ENCODE data around the gene TRIO. TPM values are rescaled to one million over a fixed set of nuclear protein-coding genes. Genes with fewer than 3 reads are reported as not detected.

TRIO gene
- total RNA-seq, 1 donor = 410 TPM

DNA sequence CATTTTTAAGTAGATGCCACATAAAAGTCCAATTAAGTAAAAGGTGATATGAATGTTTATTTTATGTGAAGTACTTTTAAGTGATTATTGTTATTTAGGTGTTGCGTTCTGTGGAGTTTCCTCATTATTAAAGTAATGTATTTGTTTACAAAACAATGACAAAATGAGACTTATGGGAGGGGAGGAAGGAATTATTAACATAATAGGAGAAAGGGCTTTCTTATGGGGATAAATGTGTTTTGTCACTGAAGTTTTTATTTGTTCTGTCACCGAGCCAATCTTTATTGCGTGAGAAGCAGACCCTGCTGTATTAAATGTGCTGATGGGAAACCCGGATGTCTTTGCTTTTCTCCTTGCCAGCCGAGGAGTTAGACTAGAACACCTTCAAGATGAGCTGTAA is 44.5 kb downstream of the TRIO start:
- TF ChIP-seq, protein P1, sequence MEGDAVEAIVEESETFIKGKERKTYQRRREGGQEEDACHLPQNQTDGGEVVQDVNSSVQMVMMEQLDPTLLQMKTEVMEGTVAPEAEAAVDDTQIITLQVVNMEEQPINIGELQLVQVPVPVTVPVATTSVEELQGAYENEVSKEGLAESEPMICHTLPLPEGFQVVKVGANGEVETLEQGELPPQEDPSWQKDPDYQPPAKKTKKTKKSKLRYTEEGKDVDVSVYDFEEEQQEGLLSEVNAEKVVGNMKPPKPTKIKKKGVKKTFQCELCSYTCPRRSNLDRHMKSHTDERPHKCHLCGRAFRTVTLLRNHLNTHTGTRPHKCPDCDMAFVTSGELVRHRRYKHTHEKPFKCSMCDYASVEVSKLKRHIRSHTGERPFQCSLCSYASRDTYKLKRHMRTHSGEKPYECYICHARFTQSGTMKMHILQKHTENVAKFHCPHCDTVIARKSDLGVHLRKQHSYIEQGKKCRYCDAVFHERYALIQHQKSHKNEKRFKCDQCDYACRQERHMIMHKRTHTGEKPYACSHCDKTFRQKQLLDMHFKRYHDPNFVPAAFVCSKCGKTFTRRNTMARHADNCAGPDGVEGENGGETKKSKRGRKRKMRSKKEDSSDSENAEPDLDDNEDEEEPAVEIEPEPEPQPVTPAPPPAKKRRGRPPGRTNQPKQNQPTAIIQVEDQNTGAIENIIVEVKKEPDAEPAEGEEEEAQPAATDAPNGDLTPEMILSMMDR (IDR thresholded peaks at IDR 0.05; ENCODE audit: insufficient read depth, low read depth, low read length) = no peak
- peak; percentile 73 for DNase-seq (ENCODE audit: low read depth)
- no peak overlapping the region for H3K4me3 ChIP-seq (ENCODE audit: low read depth, low read length)

DNA sequence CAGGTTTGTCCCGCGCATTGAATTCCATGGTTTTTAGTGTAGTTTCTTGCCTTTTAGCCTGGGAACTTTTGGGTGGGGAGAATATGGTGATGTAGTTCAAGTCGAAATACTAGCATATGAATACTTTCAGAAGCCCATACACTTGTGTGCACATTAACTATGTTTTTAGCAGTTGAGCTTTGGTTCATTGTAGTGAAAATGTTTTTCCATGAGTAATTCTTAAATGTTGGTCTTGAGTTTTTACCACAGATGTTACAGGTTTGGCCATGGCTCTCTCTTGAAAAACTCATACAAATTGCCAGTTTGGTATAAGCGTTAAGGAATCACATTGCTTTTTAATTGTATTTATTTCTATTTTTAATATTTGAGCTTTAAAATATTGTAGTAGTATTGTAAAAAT is 45.6 kb downstream of the TRIO start:
- TF ChIP-seq, protein P1 (IDR thresholded peaks at IDR 0.05; ENCODE audit: insufficient read depth, low read depth, low read length) = no peak
- DNase-seq (ENCODE audit: low read depth) = no peak
- no peak overlapping the region for H3K4me3 ChIP-seq (ENCODE audit: low read depth, low read length)

DNA sequence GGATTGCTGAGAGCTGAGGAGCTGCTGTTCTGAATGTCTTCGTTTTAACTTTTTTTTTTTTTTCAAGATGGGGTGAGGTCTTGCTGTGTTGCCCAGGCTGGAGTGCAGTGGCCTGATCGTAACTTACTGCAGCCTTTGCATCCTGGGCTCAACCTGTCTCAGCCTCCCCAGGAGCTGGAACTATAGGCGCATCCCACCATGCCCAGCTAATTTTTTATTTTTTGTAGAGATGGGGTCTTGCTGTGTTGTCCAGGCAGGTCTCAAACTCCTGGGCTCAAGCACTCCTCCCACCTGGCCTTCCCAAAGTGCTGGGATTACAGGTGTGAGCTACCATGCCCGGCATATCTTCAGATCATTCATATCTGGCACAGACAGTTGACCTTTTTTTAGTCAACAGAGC is 46.5 kb downstream of the TRIO start:
- no peak for DNase-seq (ENCODE audit: low read depth)
- TF ChIP-seq, protein P1 (IDR thresholded peaks at IDR 0.05; ENCODE audit: insufficient read depth, low read depth, low read length) = no peak
- peak overlapping the region; percentile 29 for H3K4me3 ChIP-seq (ENCODE audit: low read depth, low read length)

- peak overlapping the region; percentile 29 for H3K4me3 ChIP-seq (ENCODE audit: low read depth, low read length)
- TF ChIP-seq, protein P1 (IDR thresholded peaks at IDR 0.05; ENCODE audit: insufficient read depth, low read depth, low read length) = no peak
- peak; percentile 95 for DNase-seq (ENCODE audit: low read depth)
These were observed 47.3 kb downstream of the TRIO start for GRCh38 chr5:14190194-14191164.

DNA sequence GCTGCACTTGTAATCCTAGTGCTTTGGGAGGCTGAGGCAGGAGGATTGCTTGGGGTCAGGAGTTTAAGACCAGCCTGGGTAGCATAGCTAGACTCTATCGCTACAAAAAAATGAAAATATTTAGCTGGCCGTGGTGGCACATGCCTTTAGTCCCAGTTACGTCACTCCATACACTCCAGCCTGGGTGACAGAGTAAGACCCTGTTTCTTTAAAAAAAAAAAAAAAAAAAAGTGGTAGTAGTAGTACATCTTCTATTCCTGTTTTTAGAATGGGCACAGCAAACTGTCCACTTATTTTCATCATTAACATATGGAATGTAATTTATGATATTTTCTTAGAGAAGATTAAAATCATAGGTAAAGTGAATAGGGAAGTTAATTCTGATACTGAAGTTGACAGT is 48.2 kb downstream of the TRIO start:
- no peak overlapping the region for H3K4me3 ChIP-seq (ENCODE audit: low read depth, low read length)
- TF ChIP-seq, protein P1 (IDR thresholded peaks at IDR 0.05; ENCODE audit: insufficient read depth, low read depth, low read length) = no peak
- no peak for DNase-seq (ENCODE audit: low read depth)

DNA sequence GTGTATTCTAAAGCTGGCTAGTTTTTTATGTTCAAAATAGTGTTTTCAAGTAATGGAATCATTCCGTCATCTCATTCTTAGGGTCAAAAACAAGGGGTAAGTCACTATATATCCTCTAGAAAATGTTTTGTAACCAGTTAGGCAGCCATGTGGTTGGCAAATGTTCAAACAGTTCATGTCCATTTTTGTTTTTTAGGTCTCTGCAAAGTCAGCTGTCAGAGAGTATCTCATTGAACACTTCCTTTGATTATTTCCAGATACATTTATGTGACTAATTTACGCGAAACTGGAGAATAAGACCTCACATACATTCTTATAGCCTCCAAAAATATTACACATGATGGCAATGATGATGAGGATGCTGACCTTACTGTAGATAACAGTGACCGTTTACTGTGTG is 50.4 kb downstream of the TRIO start:
- TF ChIP-seq, protein P1 (IDR thresholded peaks at IDR 0.05; ENCODE audit: insufficient read depth, low read depth, low read length) = no peak
- DNase-seq (ENCODE audit: low read depth) = peak; percentile 71
- no peak overlapping the region for H3K4me3 ChIP-seq (ENCODE audit: low read depth, low read length)
